ENCODE measurements around the gene KCNK3. TPM values are rescaled to one million over a fixed set of nuclear protein-coding genes. Genes with fewer than 3 reads are reported as not detected.

Gene KCNK3
- total and polyA plus RNA-seq, 3 experiments from 2014 or later, result not detected

DNA sequence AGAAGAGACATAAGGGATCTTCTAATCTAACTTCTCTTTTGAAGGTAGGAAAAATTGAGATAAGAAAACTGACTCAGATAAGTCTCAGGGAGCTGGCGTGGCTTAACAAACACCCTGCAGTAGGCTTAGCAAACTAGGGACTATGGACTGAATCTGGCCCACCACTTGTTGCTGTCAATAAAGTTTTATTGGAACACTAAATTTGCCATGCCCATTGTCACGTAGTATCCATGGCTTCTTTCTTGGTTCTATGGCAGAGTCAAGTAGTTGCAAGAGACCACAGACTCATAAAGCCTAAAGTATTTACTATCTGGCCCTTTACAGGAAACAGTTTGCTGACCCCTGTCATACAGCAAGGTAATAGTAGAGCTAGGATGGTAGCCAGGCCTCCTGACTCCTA is 24.2 kb downstream of the KCNK3 start:
- Mint-ChIP-seq H3K36me3 (no peaks in the 10 kb centered on the region), H3K9me3 (peaks cover 0 to 2% (median 0%) of the 10 kb centered on the region in 5 donors), H3K4me1 (no peaks in the 10 kb centered on the region), H3K27me3 (peaks cover 0 to 12% of the 10 kb centered on the region in 2 donors), H3K27ac (no peak overlapping the region), H3K4me3 (no peak overlapping the region)
- Histone ChIP-seq H3K4me3 (ENCODE audit: low read length) (no peak overlapping the region), H3K9me3 (ENCODE audit: low read length) (no peaks in the 10 kb centered on the region), H3K27me3 (ENCODE audit: insufficient read depth, low read length, poor library complexity, severe bottlenecking) (no peaks in the 10 kb centered on the region), H3K27ac (ENCODE audit: low read depth, low read length) (no peak overlapping the region), H3K4me1 (ENCODE audit: insufficient read depth, low read length) (no peaks in the 10 kb centered on the region), H3K36me3 (ENCODE audit: insufficient read depth, low read length) (no peaks in the 10 kb centered on the region)
- POLR2A ChIA-PET, result no interaction called here
- CTCF ChIA-PET, result no interaction called here
- DNase-seq, result no peak

GRCh38 chr2:26717362-26717761 is 24.8 kb downstream of the KCNK3 start:
- Histone ChIP-seq H3K4me3 (ENCODE audit: low read length) (no peak overlapping the region), H3K27ac (ENCODE audit: low read depth, low read length) (no peak overlapping the region), H3K36me3 (ENCODE audit: insufficient read depth, low read length) (no peaks in the 10 kb centered on the region), H3K9me3 (ENCODE audit: low read length) (no peaks in the 10 kb centered on the region), H3K27me3 (ENCODE audit: insufficient read depth, low read length, poor library complexity, severe bottlenecking) (no peaks in the 10 kb centered on the region), H3K4me1 (ENCODE audit: insufficient read depth, low read length) (no peaks in the 10 kb centered on the region)
- ChIA-PET POLR2A (no interaction called here), CTCF (no interaction called here)
- Mint-ChIP-seq H3K27me3 (peaks cover 0 to 9% of the 10 kb centered on the region in 2 donors), H3K27ac (no peak overlapping the region), H3K4me3 (no peak overlapping the region), H3K4me1 (no peaks in the 10 kb centered on the region), H3K9me3 (peaks cover 0 to 2% (median 0%) of the 10 kb centered on the region in 5 donors), H3K36me3 (no peaks in the 10 kb centered on the region)
- no peak for DNase-seq

GRCh38 chr2:26718949-26719686 is 26.6 kb downstream of the KCNK3 start:
- Mint-ChIP-seq H3K27ac (no peak overlapping the region), H3K4me1 (no peaks in the 10 kb centered on the region), H3K27me3 (peaks cover 0 to 8% of the 10 kb centered on the region in 2 donors), H3K36me3 (no peaks in the 10 kb centered on the region), H3K4me3 (no peak overlapping the region), H3K9me3 (no peaks in the 10 kb centered on the region)
- Histone ChIP-seq H3K4me1 (ENCODE audit: insufficient read depth, low read length) (no peaks in the 10 kb centered on the region), H3K27ac (ENCODE audit: low read depth, low read length) (no peak overlapping the region), H3K9me3 (ENCODE audit: low read length) (no peaks in the 10 kb centered on the region), H3K4me3 (ENCODE audit: low read length) (no peak overlapping the region), H3K27me3 (ENCODE audit: insufficient read depth, low read length, poor library complexity, severe bottlenecking) (no peaks in the 10 kb centered on the region), H3K36me3 (ENCODE audit: insufficient read depth, low read length) (no peaks in the 10 kb centered on the region)
- DNase-seq, result no peak
- ChIA-PET POLR2A (no interaction called here), CTCF (no interaction called here)

- no peaks in the 10 kb centered on the region for H3K36me3 ChIP-seq (ENCODE audit: insufficient read depth, low read length)
- H3K27me3 Mint-ChIP-seq, result peaks cover 0 to 15% of the 10 kb centered on the region in 2 donors
- DNase-seq, result no peak
- H3K27ac Mint-ChIP-seq, result no peak overlapping the region
- H3K4me3 Mint-ChIP-seq, result no peak overlapping the region
- no peaks in the 10 kb centered on the region for H3K4me1 ChIP-seq (ENCODE audit: insufficient read depth, low read length)
- H3K9me3 Mint-ChIP-seq, result no peaks in the 10 kb centered on the region
- H3K4me1 Mint-ChIP-seq, result no peaks in the 10 kb centered on the region
- CTCF ChIA-PET, result no interaction called here
- H3K27me3 ChIP-seq (ENCODE audit: insufficient read depth, low read length, poor library complexity, severe bottlenecking), result no peaks in the 10 kb centered on the region
- no peak overlapping the region for H3K4me3 ChIP-seq (ENCODE audit: low read length)
- no peak overlapping the region for H3K27ac ChIP-seq (ENCODE audit: low read depth, low read length)
- POLR2A ChIA-PET, result no interaction called here
- H3K36me3 Mint-ChIP-seq, result no peaks in the 10 kb centered on the region
- H3K9me3 ChIP-seq (ENCODE audit: low read length), result no peaks in the 10 kb centered on the region
Measured at GRCh38 chr2:26720322-26721114, 28.0 kb downstream of the KCNK3 start.

GRCh38 chr2:26721115-26722032 is 28.9 kb downstream of the KCNK3 start:
- ChIA-PET POLR2A (no interaction called here), CTCF (no interaction called here)
- Mint-ChIP-seq H3K9me3 (no peaks in the 10 kb centered on the region), H3K36me3 (no peaks in the 10 kb centered on the region), H3K4me3 (no peak overlapping the region), H3K4me1 (no peaks in the 10 kb centered on the region), H3K27me3 (peaks cover 0 to 15% of the 10 kb centered on the region in 2 donors), H3K27ac (no peak overlapping the region)
- Histone ChIP-seq H3K27me3 (ENCODE audit: insufficient read depth, low read length, poor library complexity, severe bottlenecking) (no peaks in the 10 kb centered on the region), H3K4me3 (ENCODE audit: low read length) (no peak overlapping the region), H3K9me3 (ENCODE audit: low read length) (no peaks in the 10 kb centered on the region), H3K4me1 (ENCODE audit: insufficient read depth, low read length) (no peaks in the 10 kb centered on the region), H3K36me3 (ENCODE audit: insufficient read depth, low read length) (no peaks in the 10 kb centered on the region), H3K27ac (ENCODE audit: low read depth, low read length) (no peak overlapping the region)
- DNase-seq, result no peak

- CTCF ChIA-PET, result no interaction called here
- Mint-ChIP-seq H3K27me3 (peaks cover 0 to 19% of the 10 kb centered on the region in 2 donors), H3K4me3 (no peak overlapping the region), H3K27ac (no peak overlapping the region), H3K4me1 (no peaks in the 10 kb centered on the region), H3K36me3 (no peaks in the 10 kb centered on the region), H3K9me3 (no peaks in the 10 kb centered on the region)
- Histone ChIP-seq H3K27ac (ENCODE audit: low read depth, low read length) (no peak overlapping the region), H3K4me1 (ENCODE audit: insufficient read depth, low read length) (no peaks in the 10 kb centered on the region), H3K9me3 (ENCODE audit: low read length) (no peaks in the 10 kb centered on the region), H3K4me3 (ENCODE audit: low read length) (no peak overlapping the region), H3K36me3 (ENCODE audit: insufficient read depth, low read length) (no peaks in the 10 kb centered on the region), H3K27me3 (ENCODE audit: insufficient read depth, low read length, poor library complexity, severe bottlenecking) (no peaks in the 10 kb centered on the region)
- POLR2A ChIA-PET, result no interaction called here
- no peak for DNase-seq
Measured at GRCh38 chr2:26722328-26722727, 29.8 kb downstream of the KCNK3 start.

DNA sequence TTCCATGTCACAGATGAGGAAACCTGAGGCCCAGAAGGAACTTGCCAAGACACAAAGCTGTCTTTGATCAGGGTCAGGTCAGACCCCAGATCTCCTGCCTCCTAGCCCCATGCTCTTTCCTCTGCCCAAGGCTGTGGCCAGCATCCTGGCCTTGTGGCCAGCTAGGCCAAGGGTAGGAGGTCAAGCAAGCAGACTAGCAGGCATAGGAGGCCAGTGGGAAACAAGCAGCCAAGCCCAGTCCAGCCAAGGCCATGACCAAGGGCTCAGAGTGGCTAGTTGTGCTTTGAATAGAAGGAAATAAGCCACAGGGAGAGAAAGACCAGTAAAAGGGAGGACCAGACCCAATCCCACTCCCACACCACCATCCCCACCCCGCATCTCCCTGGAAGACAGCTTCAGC is 30.4 kb downstream of the KCNK3 start:
- DNase-seq, result no peak
- Histone ChIP-seq H3K27ac (ENCODE audit: low read depth, low read length) (no peak overlapping the region), H3K4me1 (ENCODE audit: insufficient read depth, low read length) (no peaks in the 10 kb centered on the region), H3K4me3 (ENCODE audit: low read length) (no peak overlapping the region), H3K27me3 (ENCODE audit: insufficient read depth, low read length, poor library complexity, severe bottlenecking) (no peaks in the 10 kb centered on the region), H3K9me3 (ENCODE audit: low read length) (no peaks in the 10 kb centered on the region), H3K36me3 (ENCODE audit: insufficient read depth, low read length) (no peaks in the 10 kb centered on the region)
- CTCF ChIA-PET, result no interaction called here
- Mint-ChIP-seq H3K27ac (no peak overlapping the region), H3K4me1 (no peaks in the 10 kb centered on the region), H3K9me3 (no peaks in the 10 kb centered on the region), H3K4me3 (no peak overlapping the region), H3K27me3 (peaks cover 0 to 20% of the 10 kb centered on the region in 2 donors), H3K36me3 (no peaks in the 10 kb centered on the region)
- POLR2A ChIA-PET, result no interaction called here

GRCh38 chr2:26723475-26723874 is 31.0 kb downstream of the KCNK3 start:
- no peaks in the 10 kb centered on the region for H3K4me1 Mint-ChIP-seq
- no peak overlapping the region for H3K4me3 Mint-ChIP-seq
- CTCF ChIA-PET, result no interaction called here
- no peak overlapping the region for H3K4me3 ChIP-seq (ENCODE audit: low read length)
- no peaks in the 10 kb centered on the region for H3K4me1 ChIP-seq (ENCODE audit: insufficient read depth, low read length)
- no peaks in the 10 kb centered on the region for H3K9me3 ChIP-seq (ENCODE audit: low read length)
- no peaks in the 10 kb centered on the region for H3K36me3 Mint-ChIP-seq
- H3K9me3 Mint-ChIP-seq, result no peaks in the 10 kb centered on the region
- H3K27me3 ChIP-seq (ENCODE audit: insufficient read depth, low read length, poor library complexity, severe bottlenecking), result no peaks in the 10 kb centered on the region
- no peak overlapping the region for H3K27ac Mint-ChIP-seq
- POLR2A ChIA-PET, result no interaction called here
- DNase-seq, result no peak
- H3K27ac ChIP-seq (ENCODE audit: low read depth, low read length), result no peak overlapping the region
- H3K36me3 ChIP-seq (ENCODE audit: insufficient read depth, low read length), result no peaks in the 10 kb centered on the region
- peaks cover 0 to 16% of the 10 kb centered on the region in 2 donors for H3K27me3 Mint-ChIP-seq
